ENCODE measurements around the gene RBM44.

DNA sequence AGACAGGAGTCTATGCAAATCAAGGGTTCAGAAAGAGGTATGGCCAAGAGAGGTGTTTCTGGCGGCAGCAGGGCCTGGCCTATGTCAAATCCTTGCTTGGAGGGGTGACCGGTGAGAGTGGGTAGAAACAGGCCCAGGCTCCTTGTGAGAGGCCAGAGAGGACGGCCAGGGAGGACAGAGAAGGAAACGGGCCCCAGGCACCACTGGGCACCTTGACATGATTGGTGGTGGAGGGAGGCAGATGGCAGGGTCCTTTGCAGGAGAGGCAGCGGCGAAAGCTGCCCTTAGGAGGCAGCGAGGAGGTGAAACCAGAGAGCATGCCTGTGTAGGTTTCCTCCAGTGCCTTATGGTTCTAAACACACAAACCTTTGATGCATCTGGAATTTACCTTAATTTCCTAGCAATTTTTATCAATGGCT is 67.1 kb downstream of the RBM44 start:
- TF ChIP-seq CTCF (IDR thresholded peaks at IDR 0.05; ENCODE audit: low read depth, low read length, missing input control) (no peak), RAD21 (IDR thresholded peaks at IDR 0.05) (no peak), YY1 (IDR thresholded peaks at IDR 0.05) (no peak), TAF1 (conservative IDR thresholded peaks at IDR 0.05) (no peak), HNF4A (conservative IDR thresholded peaks at IDR 0.05) (no peak), HNF4G (IDR thresholded peaks at IDR 0.05) (no peak), REST (IDR thresholded peaks at IDR 0.05) (no peak), JUND (IDR thresholded peaks at IDR 0.05) (no peak), SP1 (IDR thresholded peaks at IDR 0.05) (no peak)
- TF ChIP-seq, protein P1, sequence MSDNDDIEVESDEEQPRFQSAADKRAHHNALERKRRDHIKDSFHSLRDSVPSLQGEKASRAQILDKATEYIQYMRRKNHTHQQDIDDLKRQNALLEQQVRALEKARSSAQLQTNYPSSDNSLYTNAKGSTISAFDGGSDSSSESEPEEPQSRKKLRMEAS (IDR thresholded peaks at IDR 0.05): no peak
- TF ChIP-seq, protein P2, sequence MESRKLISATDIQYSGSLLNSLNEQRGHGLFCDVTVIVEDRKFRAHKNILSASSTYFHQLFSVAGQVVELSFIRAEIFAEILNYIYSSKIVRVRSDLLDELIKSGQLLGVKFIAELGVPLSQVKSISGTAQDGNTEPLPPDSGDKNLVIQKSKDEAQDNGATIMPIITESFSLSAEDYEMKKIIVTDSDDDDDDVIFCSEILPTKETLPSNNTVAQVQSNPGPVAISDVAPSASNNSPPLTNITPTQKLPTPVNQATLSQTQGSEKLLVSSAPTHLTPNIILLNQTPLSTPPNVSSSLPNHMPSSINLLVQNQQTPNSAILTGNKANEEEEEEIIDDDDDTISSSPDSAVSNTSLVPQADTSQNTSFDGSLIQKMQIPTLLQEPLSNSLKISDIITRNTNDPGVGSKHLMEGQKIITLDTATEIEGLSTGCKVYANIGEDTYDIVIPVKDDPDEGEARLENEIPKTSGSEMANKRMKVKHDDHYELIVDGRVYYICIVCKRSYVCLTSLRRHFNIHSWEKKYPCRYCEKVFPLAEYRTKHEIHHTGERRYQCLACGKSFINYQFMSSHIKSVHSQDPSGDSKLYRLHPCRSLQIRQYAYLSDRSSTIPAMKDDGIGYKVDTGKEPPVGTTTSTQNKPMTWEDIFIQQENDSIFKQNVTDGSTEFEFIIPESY (IDR thresholded peaks at IDR 0.05): no peak
